HG02642 (cell line): ENCODE data around the gene EPYC.

Source experiments
- ATAC-seq: cut with Tn5 transposase; IDR thresholded peaks from one replicate; pipeline ENCODE4 v1.9.1; 2021; ENCODE audit warnings: mild to moderate bottlenecking; ENCODE audit not compliant: unreplicated experiment, poor library complexity

Gene EPYC

GRCh38 chr12:90917431-90917830 is 87.3 kb downstream of the EPYC start:
- ATAC-seq = no peak

- ATAC-seq = no peak
Observed at GRCh38 chr12:90916516-90916915, 88.3 kb downstream of the EPYC start.

- no peak for ATAC-seq
Observed at GRCh38 chr12:90915353-90915752, 89.4 kb downstream of the EPYC start.
